Activated CD4-positive, alpha-beta T cell treated with anti-CD3 and anti-CD28 coated beads, Interleukin-2, amount 10 ng/mL, durations not matched to agents 7 days and 5 days (primary cell): ENCODE data around the gene HDAC4. TPM values are rescaled to one million over a fixed set of nuclear protein-coding genes. Genes with fewer than 3 reads are reported as not detected.

Source experiments
- CTCF ChIA-PET: fragments of 350-600 bp; sonication (Branson Sonifier 250); formaldehyde crosslinking; loops from one replicate; lab custom pipeline; 2021; ENCODE audit warnings: antibody characterized with exemption; lab: Charles Lee
- POLR2A ChIA-PET: fragments of 350-600 bp; sonication (Branson Sonifier 250); formaldehyde crosslinking; loops from one replicate; lab custom pipeline; 2021; ENCODE audit warnings: antibody characterized with exemption; lab: Charles Lee
- DNase-seq: peaks from one replicate; pipeline ENCODE4 v3.0.0-alpha.2; 2020
- H3K27ac Mint-ChIP-seq: one replicate; pipeline ENCODE4 v1.8.0; 2021; ENCODE audit warnings: mild to moderate bottlenecking, moderate library complexity, mixed read lengths
- H3K27me3 Mint-ChIP-seq: one replicate; pipeline ENCODE4 v1.8.0; 2021; ENCODE audit warnings: mixed read lengths
- H3K36me3 Mint-ChIP-seq: one replicate; pipeline ENCODE4 v1.8.0; 2021; ENCODE audit warnings: low read depth, mixed read lengths
- H3K4me1 Mint-ChIP-seq: one replicate; pipeline ENCODE4 v1.8.0; 2021; ENCODE audit warnings: mixed read lengths
- H3K4me3 Mint-ChIP-seq: one replicate; pipeline ENCODE4 v1.8.0; 2021; ENCODE audit warnings: mild to moderate bottlenecking, moderate library complexity, mixed read lengths
- H3K9me3 Mint-ChIP-seq: one replicate; pipeline ENCODE4 v1.8.0; 2021; ENCODE audit warnings: mixed read lengths
- total RNA-seq, 2 experiments: library from RNA; stranded (reverse); gene quantifications; one replicate each; pipeline ENCODE4 v1.2.3, GENCODE V29; 2021

The HDAC4 gene
- total RNA-seq, 2 experiments from 2014 or later, result 57.1 to 68.4 TPM

DNA sequence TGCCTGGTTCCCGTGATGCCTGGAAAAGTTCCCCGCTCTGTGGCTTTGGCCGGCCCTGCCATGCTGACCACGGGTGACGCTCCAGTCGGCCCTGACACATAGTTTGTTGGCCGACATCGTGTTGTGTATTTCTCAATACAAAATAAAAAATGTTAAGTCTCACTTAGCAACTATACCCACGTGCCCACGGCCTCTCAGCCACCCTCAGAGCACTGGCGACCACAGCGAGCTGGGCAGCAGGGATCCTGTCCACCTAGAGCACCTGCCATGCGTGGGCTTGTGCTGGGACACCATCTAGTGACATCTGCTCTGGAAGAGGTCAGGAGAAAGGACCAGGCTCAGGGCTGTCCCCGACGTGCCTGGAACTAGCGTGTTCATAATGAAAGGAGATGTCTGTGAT is 261.7 kb downstream of the HDAC4 start:
- CTCF ChIA-PET, result no interaction called here
- POLR2A ChIA-PET, result no interaction called here
- no peak for DNase-seq
- Mint-ChIP-seq H3K36me3 (peaks cover 63% of the 10 kb centered on the region), H3K27me3 (no peaks in the 10 kb centered on the region), H3K27ac (peak overlapping the region; percentile 41), H3K9me3 (no peaks in the 10 kb centered on the region), H3K4me1 (no peaks in the 10 kb centered on the region), H3K4me3 (no peak overlapping the region)

DNA sequence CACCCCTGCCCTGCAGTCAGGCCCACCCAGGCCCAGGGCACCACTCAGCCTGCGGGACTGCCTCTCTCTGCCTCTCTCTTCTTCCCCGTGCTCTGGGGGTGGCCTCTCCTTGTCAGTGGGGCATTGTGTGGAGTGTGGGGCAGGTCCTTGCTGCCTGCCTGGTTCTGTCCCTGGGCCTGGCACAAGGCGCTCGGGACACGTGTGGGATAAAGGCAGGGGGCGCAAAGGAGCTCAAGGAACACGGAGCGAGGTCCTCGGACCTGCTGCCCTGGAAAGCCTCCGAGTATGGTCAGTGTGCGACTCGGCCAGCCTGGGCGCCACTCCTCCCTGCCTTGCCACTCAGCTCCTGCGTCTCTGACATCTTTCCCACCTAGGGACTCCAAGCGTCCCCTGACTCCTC is 262.2 kb downstream of the HDAC4 start:
- H3K27me3 Mint-ChIP-seq, result no peaks in the 10 kb centered on the region
- H3K4me3 Mint-ChIP-seq, result no peak overlapping the region
- no peaks in the 10 kb centered on the region for H3K4me1 Mint-ChIP-seq
- DNase-seq, result no peak
- ChIA-PET POLR2A (no interaction called here), CTCF (no interaction called here)
- H3K27ac Mint-ChIP-seq, result no peak overlapping the region
- H3K36me3 Mint-ChIP-seq, result peaks cover 62% of the 10 kb centered on the region
- no peaks in the 10 kb centered on the region for H3K9me3 Mint-ChIP-seq

DNA sequence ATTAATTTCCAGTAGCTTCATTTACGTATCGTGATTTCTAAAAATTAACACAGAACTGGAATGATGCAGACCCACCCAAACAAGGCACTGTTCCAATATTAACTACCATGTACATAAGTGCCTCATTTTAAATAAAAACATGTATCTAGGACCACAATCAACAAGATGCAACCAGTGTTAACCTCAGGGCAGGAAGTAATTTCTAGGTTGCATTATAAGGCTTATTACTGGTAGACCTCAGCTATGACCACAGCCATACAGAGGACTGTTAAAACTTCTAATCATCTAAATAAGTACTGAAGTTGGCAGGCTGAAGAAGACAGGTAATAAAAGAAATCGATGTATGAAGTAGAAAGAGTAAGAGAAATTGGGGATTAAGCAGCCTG is 262.9 kb downstream of the HDAC4 start:
- Mint-ChIP-seq H3K36me3 (peaks cover 61% of the 10 kb centered on the region), H3K27ac (no peak overlapping the region), H3K4me3 (no peak overlapping the region), H3K27me3 (no peaks in the 10 kb centered on the region), H3K9me3 (no peaks in the 10 kb centered on the region), H3K4me1 (no peaks in the 10 kb centered on the region)
- POLR2A ChIA-PET, result no interaction called here
- DNase-seq, result no peak
- CTCF ChIA-PET, result no interaction called here

DNA sequence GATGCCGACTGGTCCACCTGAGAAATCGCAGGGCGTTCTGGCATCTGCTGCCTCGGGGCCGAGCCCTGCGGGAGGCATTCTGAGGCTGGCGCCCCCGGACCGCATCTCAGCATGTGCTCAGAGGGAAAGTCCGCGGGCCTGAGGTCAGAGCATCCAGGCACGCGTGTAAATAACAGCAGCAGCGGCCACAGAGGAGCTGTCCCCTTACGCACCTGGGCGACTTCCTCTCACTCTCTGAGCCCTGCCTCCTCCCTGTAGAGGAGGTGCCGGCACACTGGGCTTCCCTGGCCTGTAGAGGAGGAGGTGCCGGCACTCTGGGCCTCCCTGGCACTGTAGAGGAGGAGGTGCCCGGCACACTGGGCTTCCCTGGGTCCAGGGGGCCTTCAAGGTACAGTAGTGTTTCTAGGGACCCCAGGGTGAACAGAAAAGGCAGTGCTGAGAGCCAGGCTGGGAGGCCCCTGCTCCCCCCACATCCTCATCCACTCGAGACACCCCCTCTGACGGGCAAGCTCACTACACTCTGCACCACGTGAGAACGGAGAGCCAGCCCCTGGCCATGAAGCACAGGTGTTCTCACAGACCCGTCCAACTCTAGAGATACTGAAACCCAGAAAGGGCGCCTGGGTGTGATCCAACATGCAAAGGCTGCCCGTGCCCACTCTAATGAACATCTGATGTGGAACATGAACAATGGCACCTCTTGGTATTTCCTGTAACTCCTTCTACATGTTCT is 263.5 kb downstream of the HDAC4 start:
- Mint-ChIP-seq H3K9me3 (no peaks in the 10 kb centered on the region), H3K4me3 (no peak overlapping the region), H3K4me1 (no peaks in the 10 kb centered on the region), H3K36me3 (peaks cover 64% of the 10 kb centered on the region), H3K27ac (no peak overlapping the region), H3K27me3 (no peaks in the 10 kb centered on the region)
- ChIA-PET CTCF (no interaction called here), POLR2A (no interaction called here)
- no peak for DNase-seq

DNA sequence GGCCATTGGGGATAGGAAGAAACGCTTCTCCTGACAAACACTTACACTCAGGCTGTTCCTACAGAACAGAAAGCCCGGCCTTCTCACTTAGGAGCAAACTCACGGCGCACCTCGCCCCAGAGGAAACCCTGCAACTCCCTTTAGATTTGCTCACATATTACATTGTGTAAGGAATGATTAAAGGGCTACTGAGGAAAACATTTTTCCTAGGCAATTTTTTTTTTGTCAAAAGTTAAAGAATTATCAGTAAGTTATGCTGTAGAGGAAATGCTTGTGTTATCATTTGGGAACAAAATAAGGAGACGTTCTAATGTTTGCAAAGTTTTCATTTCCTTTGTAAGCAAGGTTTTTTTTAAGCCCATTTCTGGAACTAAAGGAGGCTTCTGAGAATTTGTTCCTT is 264.1 kb downstream of the HDAC4 start:
- ChIA-PET CTCF (no interaction called here), POLR2A (no interaction called here)
- Mint-ChIP-seq H3K27ac (no peak overlapping the region), H3K36me3 (peaks cover 60% of the 10 kb centered on the region), H3K9me3 (no peaks in the 10 kb centered on the region), H3K4me1 (no peaks in the 10 kb centered on the region), H3K4me3 (no peak overlapping the region), H3K27me3 (no peaks in the 10 kb centered on the region)
- no peak for DNase-seq

DNA sequence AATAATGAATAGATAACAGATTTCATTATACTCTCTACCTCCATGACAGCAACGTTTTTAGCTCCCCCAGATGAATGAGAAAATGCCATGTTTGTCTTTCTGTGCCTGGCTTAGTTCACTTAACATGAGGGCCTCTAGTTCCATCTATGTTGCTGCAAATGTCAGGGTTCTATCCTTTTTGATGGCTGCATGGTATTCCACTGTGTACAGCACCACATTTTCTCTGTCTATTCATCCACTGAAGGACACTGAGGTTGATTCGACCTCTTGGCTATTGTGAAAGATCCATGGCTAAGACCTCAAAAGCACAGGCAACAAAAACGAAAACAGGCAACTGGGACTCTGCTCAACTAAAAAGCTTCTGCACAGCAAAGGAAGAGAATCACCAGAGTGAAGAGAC is 264.6 kb downstream of the HDAC4 start:
- no peak overlapping the region for H3K27ac Mint-ChIP-seq
- ChIA-PET POLR2A (no interaction called here), CTCF (no interaction called here)
- H3K4me1 Mint-ChIP-seq, result no peaks in the 10 kb centered on the region
- no peak overlapping the region for H3K4me3 Mint-ChIP-seq
- no peak for DNase-seq
- no peaks in the 10 kb centered on the region for H3K9me3 Mint-ChIP-seq
- H3K36me3 Mint-ChIP-seq, result peaks cover 55% of the 10 kb centered on the region
- no peaks in the 10 kb centered on the region for H3K27me3 Mint-ChIP-seq

DNA sequence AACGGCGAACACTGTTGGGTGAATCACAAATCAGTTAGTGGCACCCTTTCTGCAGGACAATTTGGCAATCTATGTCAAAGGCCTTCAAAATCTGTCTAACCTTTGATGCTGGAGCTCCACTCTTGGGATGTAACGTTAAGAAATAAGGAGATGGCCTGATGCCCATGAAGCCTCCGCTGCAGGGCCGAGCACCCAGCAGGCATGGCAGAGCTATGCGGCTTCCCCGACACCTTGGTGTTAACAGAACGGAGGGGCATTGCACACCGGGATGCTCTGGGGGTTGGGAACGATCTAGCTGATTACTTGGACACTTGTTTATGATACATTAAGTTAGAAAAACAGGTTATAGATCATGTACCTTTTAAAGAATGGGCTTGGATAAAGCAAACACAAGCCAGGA is 265.3 kb downstream of the HDAC4 start:
- no peak overlapping the region for H3K27ac Mint-ChIP-seq
- peaks cover 56% of the 10 kb centered on the region for H3K36me3 Mint-ChIP-seq
- CTCF ChIA-PET, result interaction anchor here (1.0 kb wide), 1 partner anchor 9 kb away, joined by 3 read pairs; no protein-coding TSS in a partner anchor
- DNase-seq, result no peak
- no peaks in the 10 kb centered on the region for H3K4me1 Mint-ChIP-seq
- H3K9me3 Mint-ChIP-seq, result no peaks in the 10 kb centered on the region
- H3K4me3 Mint-ChIP-seq, result no peak overlapping the region
- H3K27me3 Mint-ChIP-seq, result no peaks in the 10 kb centered on the region
- POLR2A ChIA-PET, result no interaction called here

DNA sequence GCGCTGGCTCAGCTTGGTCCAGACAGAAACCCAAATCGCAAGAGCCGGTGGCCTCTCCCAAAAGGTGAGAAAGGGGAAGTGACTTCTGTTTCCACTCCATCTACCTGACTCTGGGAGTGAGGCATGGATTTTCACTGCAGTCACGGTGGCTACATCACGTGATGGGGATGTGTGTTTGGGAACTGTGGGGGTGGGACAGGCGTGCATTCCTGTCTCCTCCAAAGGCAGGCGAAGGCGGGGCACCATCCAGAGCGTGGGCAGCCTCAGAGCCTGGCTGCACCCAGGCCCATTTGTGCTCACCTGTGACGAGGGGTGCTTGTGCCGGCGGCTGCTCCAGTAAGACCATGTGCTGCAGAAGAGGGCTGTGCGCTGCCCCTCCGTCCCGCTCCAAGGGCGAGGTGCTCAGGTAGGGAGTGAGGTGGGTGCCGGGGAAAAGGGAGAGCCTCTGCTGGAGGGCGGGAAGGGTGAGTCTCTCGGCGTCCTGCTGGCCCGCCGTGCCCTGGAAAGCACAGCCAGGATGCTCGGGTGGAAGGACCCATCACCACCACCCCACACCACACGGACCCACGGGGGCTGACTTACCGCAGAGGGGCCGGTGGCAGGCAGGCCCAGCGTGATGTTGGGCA is 266.8 kb downstream of the HDAC4 start:
- Mint-ChIP-seq H3K36me3 (peaks cover 49% of the 10 kb centered on the region), H3K4me1 (no peaks in the 10 kb centered on the region)

DNA sequence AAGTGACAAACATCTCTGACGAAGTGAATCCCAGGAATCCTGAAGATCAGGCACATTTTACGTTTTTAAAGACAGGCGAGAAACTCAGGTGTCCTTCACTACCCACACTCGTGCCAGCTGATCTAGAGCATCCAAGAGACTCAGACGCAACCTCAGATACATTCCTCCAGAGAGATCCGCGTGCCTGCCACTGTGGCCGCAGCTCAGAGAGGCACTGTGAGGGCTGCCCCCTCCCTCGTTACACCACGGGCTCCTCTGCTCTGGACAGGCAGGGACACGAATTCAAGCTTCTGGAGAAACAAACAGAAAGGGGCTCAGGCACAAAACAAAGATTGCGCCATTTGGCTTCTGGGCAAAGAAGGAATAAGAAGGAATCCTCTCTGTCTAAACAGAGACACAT is 268.0 kb downstream of the HDAC4 start:
- no peak for DNase-seq
- POLR2A ChIA-PET, result no interaction called here
- no peaks in the 10 kb centered on the region for H3K27me3 Mint-ChIP-seq
- no peak overlapping the region for H3K27ac Mint-ChIP-seq
- H3K4me1 Mint-ChIP-seq, result no peaks in the 10 kb centered on the region
- no peak overlapping the region for H3K4me3 Mint-ChIP-seq
- CTCF ChIA-PET, result no interaction called here
- peaks cover 41% of the 10 kb centered on the region for H3K36me3 Mint-ChIP-seq
- no peaks in the 10 kb centered on the region for H3K9me3 Mint-ChIP-seq

More for the DNA sequence above, 266.8 kb downstream of the HDAC4 start:
- ChIA-PET CTCF (no interaction called here), POLR2A (no interaction called here)
- Mint-ChIP-seq H3K9me3 (no peaks in the 10 kb centered on the region), H3K27ac (no peak overlapping the region), H3K27me3 (no peaks in the 10 kb centered on the region), H3K4me3 (no peak overlapping the region)
- DNase-seq, result no peak

DNA sequence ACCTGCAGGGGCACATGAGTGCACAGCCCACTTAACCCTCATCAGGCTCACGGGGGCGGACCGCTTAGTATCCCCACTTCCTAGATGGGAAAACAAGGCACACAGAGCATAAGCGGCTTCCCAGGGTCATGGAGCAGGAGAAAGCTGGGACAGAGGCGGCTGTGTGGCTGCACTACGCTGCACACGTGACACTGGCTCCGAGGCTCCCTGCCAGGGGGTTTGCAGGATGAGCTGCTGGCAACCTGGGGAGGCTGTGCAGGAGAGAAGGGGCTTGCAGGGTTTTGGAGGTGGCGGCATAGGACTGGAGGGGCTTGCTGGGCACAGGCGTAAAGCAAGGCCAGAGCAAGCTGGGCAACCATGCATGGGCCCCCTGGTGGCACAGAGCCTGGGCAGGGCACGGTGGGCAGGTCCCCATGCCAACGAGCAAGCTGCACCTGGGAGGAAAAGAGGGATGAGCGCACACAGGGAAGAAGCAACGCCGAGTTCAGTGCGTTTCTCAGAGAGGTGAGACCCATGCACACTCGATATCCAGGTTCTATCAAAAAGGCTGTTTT is 268.6 kb downstream of the HDAC4 start:
- Mint-ChIP-seq H3K36me3 (peaks cover 38% of the 10 kb centered on the region), H3K4me3 (no peak overlapping the region), H3K27ac (no peak overlapping the region), H3K27me3 (no peaks in the 10 kb centered on the region), H3K4me1 (no peaks in the 10 kb centered on the region), H3K9me3 (no peaks in the 10 kb centered on the region)
- ChIA-PET POLR2A (no interaction called here), CTCF (no interaction called here)
- DNase-seq, result no peak

DNA sequence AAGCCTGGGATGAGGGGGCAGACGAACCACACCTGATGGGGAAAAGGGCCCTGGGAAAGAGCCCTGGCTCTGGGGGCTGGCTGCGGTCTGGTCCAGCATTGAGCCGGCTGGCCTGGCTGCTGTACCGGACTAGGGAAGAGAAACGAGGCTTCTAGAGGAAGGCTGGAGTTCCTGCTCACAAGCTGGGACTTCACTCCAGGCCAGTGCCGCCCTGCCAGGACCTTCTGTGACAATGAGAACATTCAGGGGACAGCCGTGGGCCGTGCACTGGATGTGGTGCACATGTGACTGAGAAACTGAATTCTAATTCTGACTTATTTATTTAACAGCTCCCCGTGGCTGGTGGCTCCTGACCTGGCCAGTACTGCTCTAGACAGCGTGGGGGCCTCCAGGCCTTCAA is 269.3 kb downstream of the HDAC4 start:
- Mint-ChIP-seq H3K27ac (no peak overlapping the region), H3K4me3 (no peak overlapping the region), H3K4me1 (no peaks in the 10 kb centered on the region), H3K27me3 (no peaks in the 10 kb centered on the region), H3K36me3 (peaks cover 39% of the 10 kb centered on the region), H3K9me3 (no peaks in the 10 kb centered on the region)
- ChIA-PET POLR2A (no interaction called here), CTCF (no interaction called here)
- no peak for DNase-seq

DNA sequence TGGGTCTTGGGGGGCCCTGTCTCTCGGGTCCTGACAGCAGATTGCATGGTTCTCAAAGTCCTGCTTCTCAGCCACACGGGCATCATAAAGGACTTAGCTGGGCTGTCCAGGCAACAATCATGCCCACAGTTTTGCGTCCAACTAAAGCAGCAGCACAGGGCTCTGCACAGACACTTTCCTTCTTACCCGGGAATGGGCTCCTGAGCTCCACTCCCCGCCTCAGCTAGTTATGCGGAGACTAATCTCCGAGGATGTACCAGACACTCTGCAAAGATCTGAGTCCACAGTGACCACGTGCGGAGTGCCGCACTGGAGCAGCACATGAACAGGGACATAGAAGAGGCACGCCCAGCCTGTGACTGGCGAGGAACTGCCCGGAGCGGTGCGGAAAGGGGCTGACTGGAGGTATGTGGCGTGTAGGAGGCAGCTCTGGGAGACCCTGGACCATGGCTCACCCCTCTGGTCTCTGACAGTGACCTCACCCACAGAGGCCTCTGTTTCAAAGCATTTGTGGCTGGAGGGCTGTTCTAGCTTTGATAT is 270.0 kb downstream of the HDAC4 start:
- Mint-ChIP-seq H3K9me3 (no peaks in the 10 kb centered on the region), H3K4me1 (no peaks in the 10 kb centered on the region), H3K27me3 (no peaks in the 10 kb centered on the region), H3K36me3 (peaks cover 41% of the 10 kb centered on the region), H3K4me3 (no peak overlapping the region), H3K27ac (no peak overlapping the region)
- CTCF ChIA-PET, result interaction anchor here (1.1 kb wide), 1 partner anchor 81 kb away, joined by 3 read pairs; no protein-coding TSS in a partner anchor
- DNase-seq, result no peak
- POLR2A ChIA-PET, result no interaction called here

DNA sequence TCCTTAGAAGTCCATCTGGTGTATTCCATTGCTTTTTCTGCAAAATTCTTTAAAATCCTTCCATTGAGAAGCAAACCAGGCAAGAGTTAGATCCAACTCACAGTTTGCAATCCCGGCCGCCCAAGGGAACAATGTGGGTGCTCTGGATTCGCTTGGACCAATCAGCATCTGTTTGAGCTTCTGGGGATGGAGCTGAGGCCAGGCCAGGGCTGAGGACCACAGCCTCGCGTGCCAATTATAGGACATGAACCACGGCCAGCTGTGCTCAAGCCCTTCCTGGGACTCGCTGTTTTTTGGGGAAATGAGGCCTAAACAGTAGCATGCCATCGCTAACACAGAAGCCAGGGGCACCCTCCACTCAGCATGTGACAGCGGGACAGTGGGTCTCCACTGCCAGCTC is 270.8 kb downstream of the HDAC4 start:
- peaks cover 49% of the 10 kb centered on the region for H3K36me3 Mint-ChIP-seq
- H3K4me1 Mint-ChIP-seq, result no peaks in the 10 kb centered on the region
- H3K27me3 Mint-ChIP-seq, result no peaks in the 10 kb centered on the region
- ChIA-PET POLR2A (no interaction called here), CTCF (interaction anchor here (1.1 kb wide), 1 partner anchor 82 kb away, joined by 3 read pairs; no protein-coding TSS in a partner anchor)
- peaks cover under 1% of the 10 kb centered on the region for H3K9me3 Mint-ChIP-seq
- no peak overlapping the region for H3K4me3 Mint-ChIP-seq
- H3K27ac Mint-ChIP-seq, result no peak overlapping the region
- DNase-seq, result no peak
